Measurements from ENCODE around the gene SELP.
A peak's percentile ranks its signal among the peaks of the same experiment; 100 is the strongest.

The SELP gene

GRCh38 chr1:169595764-169596711, 33.9 kb downstream of the SELP start:
- TF ChIP-seq ZFX (IDR thresholded peaks at IDR 0.05; ENCODE audit: borderline replicate concordance), result no peak
- no peak for TF ChIP-seq CTCF (IDR thresholded peaks at IDR 0.05)
- no peak overlapping the region for H3K27ac ChIP-seq

DNA sequence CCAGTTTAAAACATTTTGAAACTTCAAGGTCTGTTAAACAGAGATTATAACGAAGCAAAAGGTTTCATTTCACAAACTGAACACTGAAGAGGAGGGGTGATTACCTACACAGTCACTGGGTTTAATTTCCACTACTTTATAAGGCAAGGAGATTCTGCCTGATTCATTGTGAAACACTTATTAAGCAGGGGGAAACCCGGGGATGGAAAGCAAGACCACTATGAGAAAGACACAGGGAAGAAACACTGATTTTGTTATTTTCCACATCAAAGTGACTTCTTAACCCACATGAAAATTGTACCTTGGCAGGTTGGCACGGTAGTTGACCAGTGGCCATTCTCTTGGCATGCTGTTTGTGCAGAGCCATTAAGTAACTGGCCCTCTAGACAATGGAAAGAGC, 35.5 kb downstream of the SELP start:
- no peak for TF ChIP-seq ZFX (IDR thresholded peaks at IDR 0.05; ENCODE audit: borderline replicate concordance)
- TF ChIP-seq CTCF (IDR thresholded peaks at IDR 0.05), result no peak
- no peak overlapping the region for H3K27ac ChIP-seq

GRCh38 chr1:169590932-169591331, 39.0 kb downstream of the SELP start:
- no peak overlapping the region for H3K27ac ChIP-seq
- TF ChIP-seq ZFX (IDR thresholded peaks at IDR 0.05; ENCODE audit: borderline replicate concordance) (no peak), CTCF (IDR thresholded peaks at IDR 0.05) (no peak)

GRCh38 chr1:169588785-169589485, 41.0 kb downstream of the SELP start:
- TF ChIP-seq ZFX (IDR thresholded peaks at IDR 0.05; ENCODE audit: borderline replicate concordance), result no peak
- no peak for TF ChIP-seq CTCF (IDR thresholded peaks at IDR 0.05)
- H3K27ac ChIP-seq, result no peak overlapping the region

GRCh38 chr1:169588112-169588511, 41.8 kb downstream of the SELP start:
- TF ChIP-seq CTCF (IDR thresholded peaks at IDR 0.05), result no peak
- TF ChIP-seq ZFX (IDR thresholded peaks at IDR 0.05; ENCODE audit: borderline replicate concordance), result no peak
- no peak overlapping the region for H3K27ac ChIP-seq

GRCh38 chr1:169586395-169587255, 43.3 kb downstream of the SELP start, which contains the start of gene F5:
F5 (minus strand) TSS chr1:169586481; CDS start chr1:169586386, 95 bp downstream.
- H3K27ac ChIP-seq, result no peak within 1 kb of the TSS
- TF ChIP-seq CTCF (IDR thresholded peaks at IDR 0.05), result peak; percentile 93
- TF ChIP-seq ZFX (IDR thresholded peaks at IDR 0.05; ENCODE audit: borderline replicate concordance), result no peak
